Loucy (cell line): ENCODE results near the gene C1orf122.

Experiments used
- EZH2phosphoT487 ChIP-seq: fragments of 200-600 bp; IDR thresholded peaks from 2 replicates; pipeline ENCODE4 v1.6.1; 2018; ENCODE audit warnings: antibody characterized with exemption, mild to moderate bottlenecking, moderate library complexity, borderline replicate concordance
- TF ChIP-seq, protein P1 (sequence below): fragments of 200-600 bp; sonication (generic); conservative IDR thresholded peaks from 2 replicates; pipeline ENCODE4 v1.5.1; 2014; ENCODE audit warnings: mild to moderate bottlenecking, antibody characterized with exemption, low read length

DNA sequence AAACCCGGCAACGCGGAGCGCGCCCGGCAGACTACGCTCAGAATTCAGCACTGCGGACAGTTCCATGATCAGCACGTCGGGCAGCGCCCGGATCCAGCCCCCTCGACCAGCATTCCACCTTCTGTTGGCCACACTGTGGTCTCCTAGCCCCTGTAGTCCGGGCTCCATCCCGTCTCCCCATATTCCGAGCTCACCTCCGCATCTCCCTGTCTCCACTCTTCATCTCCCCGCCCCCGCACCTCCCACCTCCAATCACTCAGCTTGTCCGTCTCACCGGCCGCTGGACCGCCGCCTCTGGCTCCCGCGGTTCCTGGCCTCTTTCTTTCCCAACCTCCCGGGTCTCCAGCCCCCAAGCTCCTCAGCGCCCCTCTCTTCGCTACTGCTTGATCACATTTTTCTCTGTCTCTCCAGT lies 43.2 kb upstream of the C1orf122 start:
- TF ChIP-seq, protein P1, sequence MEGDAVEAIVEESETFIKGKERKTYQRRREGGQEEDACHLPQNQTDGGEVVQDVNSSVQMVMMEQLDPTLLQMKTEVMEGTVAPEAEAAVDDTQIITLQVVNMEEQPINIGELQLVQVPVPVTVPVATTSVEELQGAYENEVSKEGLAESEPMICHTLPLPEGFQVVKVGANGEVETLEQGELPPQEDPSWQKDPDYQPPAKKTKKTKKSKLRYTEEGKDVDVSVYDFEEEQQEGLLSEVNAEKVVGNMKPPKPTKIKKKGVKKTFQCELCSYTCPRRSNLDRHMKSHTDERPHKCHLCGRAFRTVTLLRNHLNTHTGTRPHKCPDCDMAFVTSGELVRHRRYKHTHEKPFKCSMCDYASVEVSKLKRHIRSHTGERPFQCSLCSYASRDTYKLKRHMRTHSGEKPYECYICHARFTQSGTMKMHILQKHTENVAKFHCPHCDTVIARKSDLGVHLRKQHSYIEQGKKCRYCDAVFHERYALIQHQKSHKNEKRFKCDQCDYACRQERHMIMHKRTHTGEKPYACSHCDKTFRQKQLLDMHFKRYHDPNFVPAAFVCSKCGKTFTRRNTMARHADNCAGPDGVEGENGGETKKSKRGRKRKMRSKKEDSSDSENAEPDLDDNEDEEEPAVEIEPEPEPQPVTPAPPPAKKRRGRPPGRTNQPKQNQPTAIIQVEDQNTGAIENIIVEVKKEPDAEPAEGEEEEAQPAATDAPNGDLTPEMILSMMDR = no peak
- no peak for TF ChIP-seq EZH2phosphoT487
